Ecto neural progenitor cell (in vitro differentiated cells): ENCODE measurements around the gene TPP1.
A peak's percentile ranks its signal among the peaks of the same experiment; 100 is the strongest.

Source experiments
- DNase-seq: peaks from one replicate; pipeline ENCODE4 v3.0.0-alpha.2; 2018; ENCODE audit warnings: low spot score

TPP1 gene

DNA sequence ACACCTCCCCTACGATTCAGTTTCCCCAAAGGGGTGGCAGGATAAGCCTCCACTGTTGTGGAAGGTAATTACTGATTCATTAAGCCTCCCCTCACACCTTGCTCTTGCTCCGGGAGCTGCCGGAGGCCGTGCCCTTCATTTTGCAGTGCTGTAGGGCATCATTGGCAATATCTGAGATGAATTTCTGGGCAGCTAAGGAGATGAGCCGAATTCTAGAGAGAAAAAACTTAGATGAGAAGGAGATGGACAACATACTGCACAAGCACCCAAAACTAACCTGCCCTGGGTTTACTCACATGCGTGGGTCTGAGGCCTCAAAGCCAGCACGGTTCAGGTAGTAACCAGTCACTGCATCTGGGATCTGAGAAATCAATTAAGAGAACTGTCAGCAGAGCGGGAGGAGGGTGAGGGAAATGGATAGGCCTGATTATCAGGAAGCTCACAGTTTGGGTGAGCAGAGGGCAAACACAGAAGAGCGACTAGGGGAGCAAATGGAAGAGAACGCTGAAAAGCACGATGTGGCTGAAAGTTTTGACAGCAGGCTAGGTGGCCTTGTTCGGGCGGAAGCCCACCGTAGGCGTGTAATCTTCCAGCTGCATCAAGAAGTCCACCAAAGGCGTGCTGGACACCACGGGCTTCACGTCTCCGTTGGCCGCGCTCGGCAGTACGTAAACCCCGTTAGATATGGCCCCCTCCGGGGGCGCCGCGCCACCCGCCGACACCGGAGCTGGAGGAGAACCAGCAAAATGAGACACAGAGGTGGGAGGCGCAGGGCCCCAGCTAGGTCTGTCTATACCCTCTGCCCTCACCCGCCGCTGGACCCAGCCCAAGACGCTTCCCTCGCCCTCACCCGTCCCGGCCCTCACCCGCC lies 7.9 kb downstream of the TPP1 start:
- DNase-seq: no peak

DNA sequence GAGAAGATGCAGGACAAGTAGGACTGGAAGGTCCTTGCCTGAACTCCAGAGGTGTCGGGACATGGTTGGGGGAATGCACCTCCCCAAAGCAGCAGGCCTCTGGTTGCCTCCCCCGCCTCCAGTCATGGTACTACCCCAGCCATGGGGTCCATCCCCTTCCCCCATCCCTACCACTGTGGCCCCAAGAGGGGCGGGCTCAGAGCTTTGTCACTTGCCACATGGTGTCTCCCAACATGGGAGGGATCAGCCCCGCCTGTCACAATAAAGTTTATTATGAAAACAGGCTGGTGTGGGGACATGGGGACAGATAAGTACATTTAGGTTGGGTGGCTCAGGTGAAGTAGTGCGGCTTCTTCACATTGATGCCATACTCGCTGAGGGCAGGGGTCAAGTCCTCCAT lies 8.6 kb downstream of the TPP1 start:
- DNase-seq: peak; percentile 44

DNA sequence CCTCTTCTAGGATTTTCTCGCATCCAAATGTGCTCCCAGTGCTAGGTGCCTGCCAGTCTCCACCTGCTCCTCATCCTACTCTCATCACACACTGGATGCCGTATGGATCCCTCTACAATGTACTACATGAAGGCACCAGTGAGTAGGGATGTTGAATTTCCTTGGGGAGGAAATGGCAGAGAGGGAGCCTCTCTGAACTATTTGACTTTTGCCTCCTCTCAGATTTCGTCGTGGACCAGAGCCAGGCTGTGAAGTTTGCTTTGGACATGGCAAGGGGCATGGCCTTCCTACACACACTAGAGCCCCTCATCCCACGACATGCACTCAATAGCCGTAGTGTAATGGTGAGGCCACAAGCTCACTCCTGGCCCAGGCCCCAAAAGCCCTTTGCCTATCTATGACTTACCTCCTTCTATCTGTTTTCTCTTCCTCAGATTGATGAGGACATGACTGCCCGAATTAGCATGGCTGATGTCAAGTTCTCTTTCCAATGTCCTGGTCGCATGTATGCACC lies 9.7 kb downstream of the TPP1 start:
- peak; percentile 12 for DNase-seq

DNA sequence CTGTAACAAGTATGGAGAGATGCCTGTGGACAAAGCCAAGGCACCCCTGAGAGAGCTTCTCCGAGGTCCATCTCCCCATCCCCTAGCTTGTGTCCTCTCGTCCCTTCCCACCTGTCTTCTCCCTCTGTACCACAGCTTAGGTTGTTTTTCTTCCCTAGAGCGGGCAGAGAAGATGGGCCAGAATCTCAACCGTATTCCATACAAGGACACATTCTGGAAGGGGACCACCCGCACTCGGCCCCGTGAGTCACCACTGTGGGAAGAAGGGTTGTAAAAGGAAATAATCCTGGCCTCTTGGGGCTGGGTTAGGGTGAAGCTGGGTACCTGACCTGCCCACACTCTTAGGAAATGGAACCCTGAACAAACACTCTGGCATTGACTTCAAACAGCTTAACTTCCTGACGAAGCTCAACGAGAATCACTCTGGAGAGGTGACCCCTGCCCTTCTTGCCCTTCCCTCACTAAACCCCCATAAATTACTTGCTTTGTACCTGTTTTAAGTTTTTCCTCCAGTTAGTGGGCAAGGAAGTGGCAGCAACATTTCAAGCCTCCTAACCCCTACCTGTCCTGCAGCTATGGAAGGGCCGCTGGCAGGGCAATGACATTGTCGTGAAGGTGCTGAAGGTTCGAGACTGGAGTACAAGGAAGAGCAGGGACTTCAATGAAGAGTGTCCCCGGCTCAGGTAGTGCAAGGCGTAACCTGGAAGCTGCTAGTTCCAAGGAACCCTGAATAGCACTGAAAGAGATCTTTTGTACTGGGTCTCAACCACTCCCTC lies 10.3 kb downstream of the TPP1 start:
- peak; percentile 28 for DNase-seq

DNA sequence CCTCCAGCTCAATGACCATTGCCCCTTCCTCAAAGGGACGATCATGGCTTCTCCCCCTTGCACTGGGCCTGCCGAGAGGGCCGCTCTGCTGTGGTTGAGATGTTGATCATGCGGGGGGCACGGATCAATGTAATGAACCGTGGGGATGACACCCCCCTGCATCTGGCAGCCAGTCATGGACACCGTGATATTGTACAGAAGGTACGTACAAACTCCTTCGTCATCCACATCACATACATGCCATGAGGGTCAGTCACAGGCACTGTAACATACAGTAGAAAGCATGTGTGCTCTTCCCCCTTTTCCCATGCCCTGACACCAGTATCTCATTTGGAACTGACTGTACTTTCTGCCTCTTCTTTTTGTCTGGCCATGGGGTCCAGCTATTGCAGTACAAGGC lies 11.2 kb downstream of the TPP1 start:
- peak; percentile 23 for DNase-seq

DNA sequence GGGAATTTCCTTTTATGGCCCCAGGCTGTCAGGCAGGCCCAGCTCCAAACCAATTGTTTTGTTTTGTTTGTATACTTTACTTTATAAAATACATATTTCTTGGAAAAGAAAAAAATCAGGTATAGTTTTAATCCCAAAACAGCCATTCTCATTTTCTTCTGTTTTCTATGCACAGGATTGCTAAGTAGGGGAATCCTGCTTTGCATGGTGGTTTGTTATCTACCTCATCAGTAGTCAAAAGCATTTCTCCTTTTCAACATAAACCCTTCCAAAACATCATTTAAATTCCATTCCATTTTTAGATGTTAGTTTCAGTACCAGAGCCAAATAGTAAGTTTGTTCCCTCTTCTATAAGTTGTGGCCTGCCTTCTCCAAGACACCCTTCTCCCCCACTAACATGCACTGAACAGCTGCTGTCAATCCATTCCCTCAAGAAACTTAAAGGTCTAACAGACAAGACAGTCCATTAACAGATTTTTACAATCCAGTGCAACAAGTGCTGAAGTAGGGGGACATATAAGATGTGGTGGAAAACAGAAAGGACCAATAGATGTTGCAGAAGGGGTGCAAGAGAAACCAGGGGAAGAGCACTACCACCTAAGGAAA lies 11.9 kb downstream of the TPP1 start:
- peak; percentile 6 for DNase-seq

DNA sequence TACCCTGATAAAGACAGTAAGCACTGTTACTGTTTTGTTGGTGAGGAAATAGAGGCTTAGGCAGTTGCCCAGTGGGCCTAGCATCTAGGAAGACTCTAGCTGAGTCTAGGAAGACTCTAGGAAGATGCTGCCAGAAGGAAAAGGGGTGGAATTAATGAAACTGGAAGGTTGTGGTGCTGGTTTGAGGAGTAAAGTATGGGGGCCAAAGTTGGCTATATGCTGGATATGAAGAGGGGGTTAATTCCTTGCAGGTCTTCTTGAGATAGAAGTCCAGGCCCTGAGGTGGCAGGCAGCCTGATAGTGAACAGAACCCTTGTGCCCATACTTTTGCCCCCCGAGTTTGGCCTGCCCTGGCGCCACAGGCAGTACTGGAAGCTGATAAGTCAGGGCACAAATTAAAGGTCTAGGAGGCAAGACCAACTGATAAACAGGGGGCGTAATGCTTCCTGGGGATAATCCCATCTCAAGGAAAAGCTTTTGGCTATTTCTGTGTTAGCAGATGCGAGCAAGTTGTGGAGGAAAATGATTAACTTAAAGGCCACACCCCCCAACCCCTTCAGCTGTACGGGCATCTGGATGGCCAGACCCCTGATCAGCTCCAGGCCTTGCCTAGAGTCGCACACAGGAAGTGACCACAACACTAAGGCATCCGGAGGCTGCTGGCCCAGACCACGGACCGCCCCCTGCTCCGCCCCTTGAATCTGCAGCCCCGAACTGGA lies 12.6 kb downstream of the TPP1 start:
- peak; percentile 92 for DNase-seq

DNA sequence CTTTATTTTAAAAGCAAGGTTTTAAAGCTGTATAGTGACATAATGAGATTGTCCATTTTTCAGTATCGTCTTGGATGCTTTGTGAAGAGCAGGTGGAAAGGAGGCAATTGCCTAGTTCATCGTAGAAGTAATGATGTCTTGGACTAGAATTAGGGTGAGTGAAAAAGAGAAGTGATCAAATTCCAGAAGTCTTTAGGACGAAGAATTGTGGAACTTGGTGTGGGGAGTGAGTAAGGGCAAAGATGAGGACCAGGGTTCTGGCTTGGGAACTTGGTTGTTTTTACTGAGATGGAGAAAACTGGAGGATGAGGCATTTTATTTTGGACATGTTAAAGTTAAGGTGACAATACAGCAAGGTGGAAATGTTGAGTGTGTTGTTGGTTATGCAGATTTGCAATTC lies 14.4 kb downstream of the TPP1 start:
- peak; percentile 14 for DNase-seq

DNA sequence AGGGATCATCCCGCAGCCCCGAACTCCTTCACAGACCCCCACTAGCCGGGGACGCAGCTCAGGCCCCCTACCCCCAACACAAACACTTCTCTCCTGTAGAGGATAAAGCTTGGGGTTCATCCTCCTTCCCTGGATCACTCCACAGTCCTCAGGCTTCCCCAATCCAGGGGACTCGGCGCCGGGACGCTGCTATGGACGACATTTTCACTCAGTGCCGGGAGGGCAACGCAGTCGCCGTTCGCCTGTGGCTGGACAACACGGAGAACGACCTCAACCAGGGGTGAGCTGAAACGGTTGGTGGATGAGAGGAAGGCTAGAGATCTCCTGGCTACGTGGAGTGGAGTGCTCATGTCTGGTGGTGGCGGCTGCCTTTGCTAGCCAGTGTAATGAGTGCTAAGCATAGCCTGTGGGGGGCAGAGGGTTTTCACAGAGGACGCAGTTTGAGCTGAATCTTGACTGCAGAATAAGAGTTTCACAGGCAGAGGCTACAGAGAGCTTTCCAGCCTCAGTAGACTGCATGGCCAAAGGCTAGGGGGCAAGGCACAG lies 15.1 kb downstream of the TPP1 start:
- peak; percentile 71 for DNase-seq

DNA sequence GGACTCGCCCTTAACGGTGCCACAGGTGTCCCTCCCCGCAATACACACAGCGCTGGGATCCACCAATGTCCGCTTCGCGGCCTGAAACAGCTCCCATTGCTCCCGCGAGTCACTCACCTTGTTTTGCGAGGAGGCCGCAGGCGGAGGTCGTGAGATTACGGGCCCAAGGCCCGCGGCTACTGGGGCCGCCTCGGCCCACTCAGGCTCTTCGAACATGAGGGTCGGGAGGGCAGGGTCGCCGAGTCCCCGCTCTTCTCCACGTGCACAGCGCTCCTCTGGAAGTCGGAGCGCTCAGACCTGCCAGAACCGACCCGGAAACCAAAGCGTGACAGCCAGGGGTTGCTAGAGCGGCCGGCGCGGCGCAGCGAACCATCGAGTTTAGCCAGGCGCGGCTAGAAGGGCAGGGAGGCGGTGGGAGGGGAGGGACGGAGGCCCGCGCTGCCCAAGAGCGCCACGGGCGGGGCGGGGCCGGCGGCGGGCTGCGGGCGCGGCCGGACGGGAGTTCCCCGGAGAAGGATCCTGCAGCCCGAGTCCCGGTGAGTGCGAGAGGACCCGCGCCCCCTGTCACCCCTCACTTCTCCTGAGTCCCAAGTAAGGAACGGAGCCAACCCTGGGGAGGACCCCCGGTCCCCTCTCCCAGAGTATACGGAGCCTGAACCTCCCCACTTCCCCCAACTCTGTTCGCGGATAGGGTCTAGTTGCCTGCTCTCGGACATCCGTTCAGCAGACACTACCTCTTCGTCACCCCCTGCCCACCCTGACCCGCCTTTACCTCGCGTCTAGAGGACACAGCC lies 15.7 kb downstream of the TPP1 start, which contains the start of the genes ILK and RRP8:
TSS of gene ILK (plus strand) at position 488 of the 794 bp plus-strand sequence. CDS start 498 bp downstream, outside the sequence.
TSS of gene RRP8 (minus strand) at position 330 of the 794 bp plus-strand sequence. CDS start at position 216, 114 bp downstream.
- DNase-seq: peak; percentile 95

DNA sequence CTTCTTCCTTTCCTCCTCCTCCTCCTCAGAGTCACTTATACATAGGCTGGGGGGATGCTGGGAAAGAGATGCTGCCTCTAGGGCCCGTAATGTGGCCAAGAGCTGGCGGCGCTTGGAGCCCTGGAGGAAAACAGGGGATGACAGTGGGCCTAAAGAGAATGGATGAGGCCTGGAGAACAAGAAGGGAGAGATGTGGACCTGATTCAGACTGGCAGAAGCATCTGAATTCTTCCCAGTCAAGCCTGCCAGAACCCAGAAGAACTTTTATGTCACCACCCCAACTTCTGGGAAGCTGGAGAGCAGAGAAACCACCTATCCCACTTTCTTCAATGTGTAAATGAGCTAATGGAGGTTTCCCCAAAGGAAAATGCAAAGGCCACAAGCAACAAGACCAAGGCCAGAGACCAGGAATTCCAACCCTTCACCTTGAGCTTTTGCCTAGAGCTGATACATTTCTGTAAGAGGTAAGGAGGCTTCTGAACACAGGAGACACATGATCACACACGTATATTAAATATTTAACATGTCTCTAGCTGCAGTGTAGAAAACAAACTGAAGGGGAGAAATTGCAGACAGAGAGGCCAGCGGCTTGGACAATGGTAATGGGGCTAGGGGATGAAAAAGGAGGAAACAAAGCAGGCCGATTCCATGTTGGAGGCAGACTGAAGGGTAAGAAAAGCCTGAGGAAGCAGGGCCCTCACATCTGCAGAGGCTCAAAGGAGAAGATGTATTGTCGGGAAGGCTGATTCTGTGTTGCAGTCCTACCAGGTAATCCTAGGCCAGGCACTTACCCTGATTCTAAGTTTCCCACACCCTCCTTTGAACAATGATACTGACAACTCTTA lies 16.9 kb downstream of the TPP1 start:
- DNase-seq: peak; percentile 34

DNA sequence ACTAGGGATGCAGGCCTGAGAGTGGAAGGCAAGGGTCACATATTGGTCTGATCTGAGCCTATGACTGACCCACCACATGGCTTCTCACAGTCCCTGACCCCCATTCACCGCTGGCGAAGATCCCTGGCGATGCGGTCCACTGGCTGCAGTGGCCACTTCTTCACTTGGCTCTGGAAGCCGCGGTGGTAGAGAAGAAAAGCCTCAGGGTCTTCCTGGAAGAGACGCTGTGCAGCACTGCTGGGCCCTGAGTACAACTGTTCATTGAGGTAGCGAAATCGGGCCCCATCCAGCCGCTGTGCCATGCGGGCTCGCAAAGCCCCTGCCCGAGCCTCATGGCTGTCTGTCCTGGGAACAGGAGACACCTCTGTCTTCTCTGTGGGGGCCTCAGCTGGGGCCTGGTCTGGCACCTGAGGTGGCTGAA lies 18.2 kb downstream of the TPP1 start:
- peak; percentile 30 for DNase-seq

DNA sequence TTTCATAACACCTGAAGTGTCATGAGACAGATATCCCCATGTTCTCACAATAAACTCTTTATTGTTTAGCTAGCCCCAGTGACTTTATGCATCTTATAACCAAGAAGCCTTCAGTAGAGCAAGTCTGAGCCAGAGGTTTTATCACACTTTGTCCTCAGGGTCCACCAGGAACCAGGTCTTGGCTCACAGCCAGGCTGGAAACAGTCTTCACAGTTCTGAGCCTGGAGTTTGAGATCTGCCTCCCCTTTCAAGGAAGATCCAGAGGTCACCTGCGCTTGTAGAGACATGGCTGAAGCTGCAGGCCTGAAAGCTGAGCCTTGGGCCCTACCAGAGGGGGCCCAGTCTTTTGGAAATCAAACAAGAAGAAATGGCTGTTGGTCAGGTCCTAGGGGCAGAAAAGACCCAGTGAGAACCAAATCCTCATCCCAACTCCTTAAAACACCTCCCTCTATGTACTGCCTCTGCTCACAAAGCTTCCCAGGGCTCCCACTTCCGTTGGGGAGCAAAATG lies 19.3 kb downstream of the TPP1 start:
- DNase-seq: no peak

DNA sequence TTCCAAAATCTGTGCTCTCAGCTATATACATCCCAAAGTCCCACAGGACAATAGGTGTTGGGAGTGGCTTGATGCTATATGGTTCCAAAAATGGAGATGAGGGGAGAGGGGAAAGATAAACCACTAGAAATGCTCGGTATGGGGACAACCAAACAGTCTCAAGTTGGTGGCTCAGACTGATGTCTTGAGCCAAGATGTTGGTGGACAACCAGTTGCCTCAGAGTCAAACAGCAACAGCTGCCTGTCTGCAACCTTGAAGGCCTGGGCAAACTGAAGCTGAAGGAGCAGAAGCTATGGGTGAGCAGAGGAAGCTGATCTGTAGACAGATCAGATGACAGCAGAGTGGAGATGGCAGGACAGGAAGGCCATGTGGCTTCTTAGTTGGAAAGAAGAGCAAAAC lies 19.8 kb downstream of the TPP1 start:
- no peak for DNase-seq

DNA sequence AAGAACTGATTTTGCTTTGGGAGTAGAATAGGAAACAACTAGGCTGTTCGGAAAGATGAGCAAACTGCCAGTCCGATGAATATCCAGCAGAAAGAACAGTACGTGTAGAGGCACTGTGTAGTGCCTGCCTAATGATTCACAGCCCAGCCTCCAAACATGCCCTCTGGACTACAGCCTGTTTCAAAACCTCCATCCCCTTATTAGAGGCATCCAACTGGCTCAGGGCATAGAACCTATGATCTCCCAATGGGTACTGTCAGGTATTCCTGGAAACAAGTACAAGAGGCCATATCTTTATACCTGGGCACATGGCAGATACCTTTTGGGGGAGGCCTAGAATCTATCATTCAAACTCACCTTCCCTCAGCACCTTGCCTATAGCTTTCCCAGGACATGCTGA lies 20.7 kb downstream of the TPP1 start:
- DNase-seq: no peak

DNA sequence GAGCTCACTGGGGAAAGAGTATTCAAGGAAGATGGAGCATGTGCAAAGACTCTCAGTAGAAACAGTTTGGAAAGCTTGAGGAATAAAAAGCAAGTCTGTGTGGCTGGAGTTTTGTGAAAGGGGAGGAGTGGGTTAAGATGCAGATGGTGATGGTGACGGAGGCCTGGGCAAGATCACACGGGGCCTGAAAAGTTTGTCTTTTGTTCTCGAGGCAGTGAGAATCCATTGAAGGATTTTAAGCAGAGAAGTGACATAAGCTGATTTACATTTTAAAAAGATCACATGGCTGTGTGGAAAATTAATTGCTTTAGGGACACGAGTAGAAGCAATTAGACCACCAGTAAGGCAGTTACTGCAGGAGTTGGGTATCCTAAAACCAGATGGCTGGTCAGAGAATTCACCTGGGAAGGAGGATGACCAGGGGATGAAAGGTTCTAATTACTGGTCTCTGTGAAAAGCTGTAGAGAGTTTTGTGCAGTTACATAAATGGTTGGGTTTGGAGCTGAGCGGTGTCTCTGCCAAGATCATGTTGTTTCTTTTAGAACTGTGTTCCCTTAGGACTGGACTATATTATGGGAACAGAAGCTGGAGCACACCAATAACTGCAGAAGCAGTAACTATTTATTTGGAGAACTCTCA lies 22.9 kb downstream of the TPP1 start:
- no peak for DNase-seq

DNA sequence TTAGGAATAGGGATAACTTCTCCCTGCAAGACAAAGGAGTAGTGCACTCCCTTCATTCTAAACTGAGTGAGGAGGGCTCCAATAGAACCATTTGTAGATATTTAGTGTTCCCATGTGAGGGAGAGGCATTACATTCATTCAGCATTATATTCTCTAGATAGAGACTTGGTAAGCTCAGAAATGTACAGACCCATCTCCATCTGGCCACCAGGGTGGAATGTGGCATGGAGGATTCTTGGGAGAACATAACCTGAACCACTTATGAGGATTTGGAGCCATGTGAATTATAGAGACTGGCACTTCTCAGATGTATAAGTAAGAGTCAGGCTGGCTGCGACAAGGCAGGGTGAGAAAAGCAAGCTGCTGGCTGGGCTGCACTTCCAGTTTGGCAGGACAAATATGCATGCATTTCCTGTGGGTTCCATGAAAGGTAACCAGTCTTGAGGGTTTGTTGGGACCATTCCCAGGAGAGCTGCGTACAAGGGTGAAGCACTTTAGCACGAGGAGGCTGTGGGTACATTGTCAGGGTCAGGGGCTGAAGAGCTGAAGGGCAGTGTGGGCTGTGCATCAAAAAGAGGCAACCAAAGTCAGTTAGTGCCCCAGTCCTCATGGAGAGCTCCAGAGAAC lies 25.0 kb downstream of the TPP1 start:
- peak; percentile 22 for DNase-seq

DNA sequence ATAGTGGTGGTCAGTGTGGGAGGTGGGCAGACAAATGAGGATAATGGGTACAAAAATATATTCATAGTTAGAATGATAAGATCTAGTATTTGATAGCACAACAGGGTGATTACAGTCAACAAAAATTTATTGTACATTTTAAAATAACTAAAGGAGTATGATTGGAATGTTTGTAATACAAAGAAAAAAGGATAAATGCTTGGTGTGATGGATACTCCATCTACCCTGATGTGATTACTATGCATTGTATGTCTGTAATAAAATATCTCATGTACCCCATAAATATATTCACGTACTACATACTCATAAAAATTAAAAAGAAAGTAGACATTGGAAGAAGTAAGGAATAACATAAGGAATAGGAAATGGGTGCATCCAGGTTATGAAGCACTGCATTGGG lies 31.2 kb downstream of the TPP1 start:
- no peak for DNase-seq
